A549 (cell line): ENCODE data around the gene SLC9A1. TPM values are rescaled to one million over a fixed set of nuclear protein-coding genes. Genes with fewer than 3 reads are reported as not detected.

Experiments
- ATAC-seq, 2 experiments: fragments of 200-7000 bp in 1 of 2; fragments of >200 bp in 1 of 2; cut with Nextera tagmentation in 1 of 2; cut with Tn5 transposase in 1 of 2; 3 replicates each; pipeline versions ENCODE4 v1.8.0 to v1.9.1; 2018 to 2020; ENCODE audit warnings: mild to moderate bottlenecking in 1 of 2, moderate library complexity in 1 of 2
- CTCF ChIA-PET: fragments of 300-600 bp; sonication (Branson Sonifier 250); formaldehyde crosslinking; extraction: SDS; loops from one replicate; lab custom pipeline; 2021; ENCODE audit warnings: antibody characterized with exemption, inconsistent platforms; lab: Yijun Ruan, JAX
- POLR2A ChIA-PET: fragments of 350-600 bp; formaldehyde crosslinking; extraction: SDS; loops from one replicate; lab custom pipeline; 2021; ENCODE audit warnings: antibody characterized with exemption, inconsistent platforms; lab: Yijun Ruan, JAX
- DNase-seq, 2 experiments: peaks; one replicate each; pipeline versions ENCODE4 v3.0.0 to v3.0.0-alpha.2; 2011 to 2016; ENCODE audit warnings: low read depth in 1 of 2, low spot score in 1 of 2
- FAIRE-seq: peaks from 2 replicates; lab custom pipeline; 2011; peaks lifted over from hg19 to GRCh38; lab: Jason Lieb, UNC
- H3K27ac ChIP-seq, 2 experiments: fragments of >200 bp; sonication (Bioruptor Twin); formaldehyde crosslinking; 3 replicates each; pipeline ENCODE4 v1.5.1; 2016 to 2017
- H3K4me1 ChIP-seq: fragments of >200 bp; sonication (Bioruptor Twin); formaldehyde crosslinking; 3 replicates; pipeline ENCODE4 v1.6.1; 2016
- H3K4me2 ChIP-seq: fragments of >200 bp; sonication (Bioruptor Twin); formaldehyde crosslinking; 3 replicates; pipeline ENCODE4 v1.6.1; 2016
- H3K4me3 ChIP-seq: fragments of >200 bp; sonication (Bioruptor Twin); formaldehyde crosslinking; 3 replicates; pipeline ENCODE4 v1.5.1; 2016
- H3K9me3 ChIP-seq: fragments of >200 bp; sonication (Bioruptor Twin); formaldehyde crosslinking; 3 replicates; pipeline ENCODE4 v1.6.1; 2016
- CBX2 ChIP-seq: fragments of 200-600 bp; sonication (generic); IDR thresholded peaks from 2 replicates; pipeline ENCODE4 v1.6.1; 2016; ENCODE audit warnings: low read depth, mild to moderate bottlenecking, borderline replicate concordance
- CEBPB ChIP-seq, 2 experiments: fragments of >200 bp in 1 of 2; sonication (Bioruptor Twin) in 1 of 2; formaldehyde crosslinking in 1 of 2; IDR thresholded peaks; 2 replicates each; pipeline ENCODE4 v1.6.1; 2012 to 2016
- CHD2 ChIP-seq: fragments of 150-350 bp; IDR thresholded peaks from 2 replicates; pipeline ENCODE4 v1.6.1; 2014; ENCODE audit warnings: low read length; ENCODE audit not compliant: partially characterized antibody
- EHF ChIP-seq: fragments of 250-450 bp; sonication (Bioruptor Pico); IDR thresholded peaks from 2 replicates; pipeline ENCODE4 v1.5.0; 2020; ENCODE audit warnings: mild to moderate bottlenecking
- EP300 ChIP-seq, 2 experiments: fragments of >200 bp; sonication (Bioruptor Twin); formaldehyde crosslinking; IDR thresholded peaks; 2 replicates in 1 of 2; 3 replicates in 1 of 2; pipeline ENCODE4 v1.6.1; 2016 to 2017
- FOSL2 ChIP-seq, 2 experiments: fragments of 450-650 bp in 1 of 2; fragments of >200 bp in 1 of 2; sonication (Bioruptor Twin) in 1 of 2; formaldehyde crosslinking; IDR thresholded peaks; 2 replicates each; pipeline versions ENCODE4 v1.5.0 to v1.6.1; 2016 to 2020; ENCODE audit warnings: mild to moderate bottlenecking in 1 of 2, moderate library complexity in 1 of 2
- FOXS1 ChIP-seq: fragments of 250-450 bp; sonication (Bioruptor Pico); IDR thresholded peaks from 2 replicates; pipeline ENCODE4 v1.5.0; 2020; ENCODE audit warnings: mild to moderate bottlenecking, moderate library complexity
- GATA3 ChIP-seq: IDR thresholded peaks from 2 replicates; pipeline ENCODE4 v1.6.1; 2012; ENCODE audit warnings: borderline replicate concordance
- HDAC2 ChIP-seq: fragments of 200-600 bp; sonication (generic); IDR thresholded peaks from 2 replicates; pipeline ENCODE4 v1.6.1; 2016
- HOXA7 ChIP-seq: fragments of 250-450 bp; sonication (Bioruptor Pico); IDR thresholded peaks from 2 replicates; pipeline ENCODE4 v1.5.0; 2020; ENCODE audit warnings: mild to moderate bottlenecking, moderate library complexity
- HOXB13 ChIP-seq: fragments of 250-450 bp; sonication (Bioruptor Pico); IDR thresholded peaks from 2 replicates; pipeline ENCODE4 v1.5.0; 2020; ENCODE audit warnings: low read depth, mild to moderate bottlenecking, moderate library complexity
- HOXB5 ChIP-seq: fragments of 250-450 bp; sonication (Bioruptor Pico); IDR thresholded peaks from 2 replicates; pipeline ENCODE4 v1.5.0; 2020; ENCODE audit warnings: mild to moderate bottlenecking, moderate library complexity
- KDM1A ChIP-seq: fragments of 200-600 bp; sonication (generic); IDR thresholded peaks from 2 replicates; pipeline ENCODE4 v1.6.1; 2016; ENCODE audit warnings: low read depth, mild to moderate bottlenecking
- KDM5A ChIP-seq: fragments of 200-600 bp; sonication (generic); IDR thresholded peaks from 2 replicates; pipeline ENCODE4 v1.6.1; 2016; ENCODE audit warnings: antibody characterized with exemption, mild to moderate bottlenecking
- MYC ChIP-seq: IDR thresholded peaks from 2 replicates; pipeline ENCODE4 v1.6.1; 2012; ENCODE audit warnings: mild to moderate bottlenecking, inconsistent platforms, low read length, improper control_type of control experiment, borderline replicate concordance
- NFE2L2 ChIP-seq: fragments of 150-350 bp; conservative IDR thresholded peaks from 2 replicates; pipeline ENCODE4 v1.6.1; 2014; ENCODE audit warnings: low read length
- PHF8 ChIP-seq: fragments of 200-600 bp; sonication (generic); IDR thresholded peaks from 2 replicates; pipeline ENCODE4 v1.6.1; 2016; ENCODE audit warnings: low read depth, mild to moderate bottlenecking, antibody characterized with exemption, moderate library complexity, borderline replicate concordance
- POLR2AphosphoS2 ChIP-seq: conservative IDR thresholded peaks from 2 replicates; pipeline ENCODE4 v1.6.1; 2012; ENCODE audit warnings: low read length, improper control_type of control experiment, inconsistent platforms
- RCOR1 ChIP-seq: fragments of 150-350 bp; IDR thresholded peaks from 2 replicates; pipeline ENCODE4 v1.6.1; 2014; ENCODE audit warnings: antibody characterized with exemption, low read length, low read depth
- RFX5 ChIP-seq: fragments of 450-650 bp; IDR thresholded peaks from 2 replicates; pipeline ENCODE4 v1.7.1; 2014; ENCODE audit warnings: antibody characterized with exemption, mild to moderate bottlenecking, moderate library complexity
- SREBF2 ChIP-seq: fragments of 450-650 bp; IDR thresholded peaks from 2 replicates; pipeline ENCODE4 v1.6.1; 2014; ENCODE audit warnings: mild to moderate bottlenecking, moderate library complexity
- TP53 ChIP-seq: fragments of 250-450 bp; sonication (Bioruptor Pico); IDR thresholded peaks from 2 replicates; pipeline ENCODE4 v1.5.0; 2021; ENCODE audit warnings: mild to moderate bottlenecking, moderate library complexity
- ZC3H11A ChIP-seq: fragments of 450-650 bp; IDR thresholded peaks from 2 replicates; pipeline ENCODE4 v1.6.1; 2014; ENCODE audit warnings: antibody characterized with exemption, mild to moderate bottlenecking
- ZNF302 ChIP-seq: fragments of 250-450 bp; sonication (Bioruptor Pico); IDR thresholded peaks from 2 replicates; pipeline ENCODE4 v1.9.0; 2021; ENCODE audit warnings: inconsistent platforms, mild to moderate bottlenecking, moderate library complexity
- WGBS: methylation state at CpG from one replicate; pipeline ENCODE4 v1.1.6; 2017; ENCODE audit errors: missing lambda C conversion rate; 5-methylcytosine and 5-hydroxymethylcytosine counted together
- polyA plus RNA-seq, 4 experiments: library from polyadenylated mRNA; depleted of rRNA in 3 of 4; stranded (reverse); fragments of >200 nt; fragmentation: RNase III in 1 of 4; extraction: RNeasy Plus Mini Kit Qiagen cat#74134 plus additional on column Dnase treatment in 1 of 4; gene quantifications; 2 replicates in 3 of 4; 3 replicates in 1 of 4; pipeline ENCODE4 v1.2.3, GENCODE V29; 2011 to 2017
- TF ChIP-seq, protein P1 (sequence below): IDR thresholded peaks from 2 replicates; pipeline ENCODE4 v1.6.1; 2012
- TF ChIP-seq, protein P2 (sequence below): fragments of 200-600 bp; sonication (generic); IDR thresholded peaks from 2 replicates; pipeline ENCODE4 v1.6.1; 2016; ENCODE audit warnings: antibody characterized with exemption, mild to moderate bottlenecking, moderate library complexity
- TF ChIP-seq, protein P3 (sequence below): fragments of >200 bp; sonication (Bioruptor Twin); formaldehyde crosslinking; IDR thresholded peaks from 2 replicates; pipeline ENCODE4 v1.6.1; 2016

The SLC9A1 gene
- polyA plus RNA-seq, 2 of the 4 experiments (the other 2 are of a cell fraction): 7.4 to 8.0 TPM

DNA sequence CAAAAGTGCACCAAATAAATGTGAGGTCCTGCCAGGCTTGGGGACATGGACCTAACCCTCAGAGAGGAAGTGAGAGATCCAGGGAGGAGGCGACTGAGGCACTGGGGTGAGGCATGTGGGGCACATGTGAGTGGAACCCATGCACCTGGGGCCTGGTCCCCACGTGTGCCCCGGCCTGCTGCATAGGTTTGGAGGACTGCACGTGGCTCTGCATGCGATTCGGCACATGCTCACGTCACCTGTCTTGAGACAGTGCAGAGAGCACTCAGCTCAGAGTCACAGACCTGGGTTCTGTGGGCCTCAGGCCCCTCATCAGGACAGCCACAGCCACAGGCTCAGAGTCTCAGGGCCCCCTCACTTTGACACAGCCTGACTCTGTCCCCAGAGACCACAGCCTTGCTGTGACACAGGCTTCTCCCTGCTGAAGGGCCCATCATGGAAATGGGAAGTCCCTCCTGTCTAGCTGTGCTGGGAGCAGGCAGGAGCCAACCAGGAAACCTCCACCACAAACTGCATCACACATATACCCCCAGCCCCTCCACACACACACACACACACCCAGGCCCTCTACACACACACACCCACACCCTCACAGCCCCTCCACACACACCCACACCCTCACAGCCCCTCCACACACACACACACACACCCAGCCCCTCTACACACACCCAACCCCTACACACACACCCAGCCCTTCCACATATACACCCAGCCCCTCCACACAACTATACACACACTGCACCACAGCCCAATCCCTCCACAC lies 48.2 kb downstream of the SLC9A1 start:
- Histone ChIP-seq H3K4me2 (no peak overlapping the region), H3K27ac (peak overlapping the region in 1 of 2 experiments; percentile 36; a peak in 1 of 6 replicates), H3K4me1 (peaks cover 18% of the 10 kb centered on the region), H3K9me3 (no peaks in the 10 kb centered on the region), H3K4me3 (no peak overlapping the region)
- no peak for FAIRE-seq
- no peak for DNase-seq
- CTCF ChIA-PET: interaction anchor here (11.3 kb wide), 1 partner anchor 177 kb away, joined by 174 read pairs; no protein-coding TSS in a partner anchor
- 94% methylated on average over 5 of the region's 7 CpGs for WGBS
- peak in 1 of 2 experiments; percentile 7; a peak in 1 of 6 replicates for ATAC-seq
- POLR2A ChIA-PET: no interaction called here
- no peak for TF ChIP-seq TP53
- no peak for TF ChIP-seq CBX2
- TF ChIP-seq KDM1A: no peak
- no peak for TF ChIP-seq GATA3
- TF ChIP-seq MYC: no peak
- TF ChIP-seq FOSL2 (IDR thresholded peaks at IDR 0.05): no peak
- TF ChIP-seq FOSL2 (CRISPR knock-in tag; IDR thresholded peaks at IDR 0.05): no peak
- no peak for TF ChIP-seq ZC3H11A
- TF ChIP-seq CHD2: no peak
- no peak for TF ChIP-seq CEBPB (IDR thresholded peaks at IDR 0.05)
- no peak for TF ChIP-seq RCOR1
- TF ChIP-seq POLR2AphosphoS2: no peak
- TF ChIP-seq PHF8: no peak
- TF ChIP-seq, protein P1, sequence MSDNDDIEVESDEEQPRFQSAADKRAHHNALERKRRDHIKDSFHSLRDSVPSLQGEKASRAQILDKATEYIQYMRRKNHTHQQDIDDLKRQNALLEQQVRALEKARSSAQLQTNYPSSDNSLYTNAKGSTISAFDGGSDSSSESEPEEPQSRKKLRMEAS: no peak

DNA sequence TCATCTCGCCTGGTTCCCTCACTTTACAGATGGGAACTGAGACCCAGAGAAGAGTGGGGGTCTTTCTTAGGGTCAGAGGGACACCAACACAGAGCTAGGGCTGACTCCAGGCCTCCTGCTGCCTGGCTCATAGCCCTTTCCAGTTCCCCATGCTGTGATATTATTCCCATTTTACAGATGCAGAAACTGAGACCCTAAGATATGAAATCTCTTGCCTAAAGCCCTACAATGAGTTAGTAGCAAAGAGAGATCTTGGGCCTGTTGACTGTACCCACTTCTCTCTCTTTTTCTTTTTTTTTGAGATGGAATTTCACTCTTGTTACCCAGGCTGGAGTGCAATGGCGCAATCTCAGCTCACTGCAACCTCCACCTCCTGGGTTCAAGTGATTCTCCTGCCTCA lies 49.9 kb downstream of the SLC9A1 start:
- Histone ChIP-seq H3K27ac (no peak overlapping the region), H3K9me3 (no peaks in the 10 kb centered on the region), H3K4me1 (peaks cover 11% of the 10 kb centered on the region), H3K4me2 (no peak overlapping the region), H3K4me3 (no peak overlapping the region)
- ChIA-PET CTCF (interaction anchor here (1.7 to 18.9 kb wide), 4 partner anchors 64 to 283 kb away, joined by 4 to 516 read pairs (median 155); no protein-coding TSS in a partner anchor), POLR2A (no interaction called here)
- no peak for DNase-seq
- WGBS: 97% methylated on average over 2 of the region's 2 CpGs
- no peak for FAIRE-seq
- TF ChIP-seq ZNF302 (CRISPR knock-in tag): no peak
- TF ChIP-seq RFX5: no peak
- TF ChIP-seq KDM5A: no peak
- TF ChIP-seq, protein P2, sequence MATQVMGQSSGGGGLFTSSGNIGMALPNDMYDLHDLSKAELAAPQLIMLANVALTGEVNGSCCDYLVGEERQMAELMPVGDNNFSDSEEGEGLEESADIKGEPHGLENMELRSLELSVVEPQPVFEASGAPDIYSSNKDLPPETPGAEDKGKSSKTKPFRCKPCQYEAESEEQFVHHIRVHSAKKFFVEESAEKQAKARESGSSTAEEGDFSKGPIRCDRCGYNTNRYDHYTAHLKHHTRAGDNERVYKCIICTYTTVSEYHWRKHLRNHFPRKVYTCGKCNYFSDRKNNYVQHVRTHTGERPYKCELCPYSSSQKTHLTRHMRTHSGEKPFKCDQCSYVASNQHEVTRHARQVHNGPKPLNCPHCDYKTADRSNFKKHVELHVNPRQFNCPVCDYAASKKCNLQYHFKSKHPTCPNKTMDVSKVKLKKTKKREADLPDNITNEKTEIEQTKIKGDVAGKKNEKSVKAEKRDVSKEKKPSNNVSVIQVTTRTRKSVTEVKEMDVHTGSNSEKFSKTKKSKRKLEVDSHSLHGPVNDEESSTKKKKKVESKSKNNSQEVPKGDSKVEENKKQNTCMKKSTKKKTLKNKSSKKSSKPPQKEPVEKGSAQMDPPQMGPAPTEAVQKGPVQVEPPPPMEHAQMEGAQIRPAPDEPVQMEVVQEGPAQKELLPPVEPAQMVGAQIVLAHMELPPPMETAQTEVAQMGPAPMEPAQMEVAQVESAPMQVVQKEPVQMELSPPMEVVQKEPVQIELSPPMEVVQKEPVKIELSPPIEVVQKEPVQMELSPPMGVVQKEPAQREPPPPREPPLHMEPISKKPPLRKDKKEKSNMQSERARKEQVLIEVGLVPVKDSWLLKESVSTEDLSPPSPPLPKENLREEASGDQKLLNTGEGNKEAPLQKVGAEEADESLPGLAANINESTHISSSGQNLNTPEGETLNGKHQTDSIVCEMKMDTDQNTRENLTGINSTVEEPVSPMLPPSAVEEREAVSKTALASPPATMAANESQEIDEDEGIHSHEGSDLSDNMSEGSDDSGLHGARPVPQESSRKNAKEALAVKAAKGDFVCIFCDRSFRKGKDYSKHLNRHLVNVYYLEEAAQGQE: no peak
- no peak for ATAC-seq

DNA sequence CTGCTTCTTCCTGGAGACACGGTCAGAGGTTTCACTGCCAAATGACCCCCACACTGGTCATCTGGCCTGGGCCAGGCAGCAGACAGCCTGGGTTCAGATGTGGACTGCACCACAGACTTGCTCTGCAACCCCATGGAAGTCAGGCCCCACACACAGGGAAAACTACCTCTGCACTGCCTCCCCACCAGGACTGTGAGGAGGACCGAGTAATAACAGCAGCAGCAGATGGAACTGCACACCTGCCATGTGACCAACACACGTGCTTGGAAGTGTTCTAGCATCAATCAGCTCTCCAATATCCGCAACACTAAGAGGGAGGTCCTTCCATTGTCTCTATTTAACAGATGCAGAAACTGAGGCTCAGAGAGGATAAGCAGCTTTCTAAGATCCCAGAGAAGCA lies 51.4 kb downstream of the SLC9A1 start:
- 100% methylated on average over 1 of the region's 4 CpGs for WGBS
- no peak for ATAC-seq
- TF ChIP-seq HOXA7 (CRISPR knock-in tag) (no peak), FOXS1 (no peak), EHF (CRISPR knock-in tag) (no peak), RCOR1 (no peak), HOXB13 (CRISPR knock-in tag) (no peak), HDAC2 (no peak), SREBF2 (no peak), KDM1A (no peak), EP300 (IDR thresholded peaks at IDR 0.05) (no peak), NFE2L2 (no peak), HOXB5 (CRISPR knock-in tag) (no peak)
- TF ChIP-seq, protein P3, sequence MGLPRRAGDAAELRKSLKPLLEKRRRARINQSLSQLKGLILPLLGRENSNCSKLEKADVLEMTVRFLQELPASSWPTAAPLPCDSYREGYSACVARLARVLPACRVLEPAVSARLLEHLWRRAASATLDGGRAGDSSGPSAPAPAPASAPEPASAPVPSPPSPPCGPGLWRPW: no peak
- TF ChIP-seq, protein P2: no peak

More for the DNA sequence above, 51.4 kb downstream of the SLC9A1 start:
- POLR2A ChIA-PET: no interaction called here
- H3K9me3 ChIP-seq: no peaks in the 10 kb centered on the region
- CTCF ChIA-PET: interaction anchor here (0.7 to 18.9 kb wide), 28 partner anchors 8 to 288 kb away, joined by 3 to 516 read pairs (median 5); no protein-coding TSS in a partner anchor
- peaks cover 27% of the 10 kb centered on the region for H3K4me1 ChIP-seq
- FAIRE-seq (no peak), DNase-seq (no peak)
- H3K4me2 ChIP-seq: no peak overlapping the region
- H3K27ac ChIP-seq: no peak overlapping the region
- no peak overlapping the region for H3K4me3 ChIP-seq
